Middle frontal gyrus (tissue), 1 donor: ENCODE results near the gene GRM4.

Experiments
- DNase-seq: peaks from one replicate; pipeline ENCODE4 v3.0.0-alpha.2; 2015; ENCODE audit warnings: low spot score; ENCODE audit errors: extremely low spot score

The GRM4 gene

GRCh38 chr6:33999567-33999966, 146.3 kb downstream of the GRM4 start:
- no peak for DNase-seq

GRCh38 chr6:33998660-33999059, 147.2 kb downstream of the GRM4 start:
- DNase-seq = no peak

DNA sequence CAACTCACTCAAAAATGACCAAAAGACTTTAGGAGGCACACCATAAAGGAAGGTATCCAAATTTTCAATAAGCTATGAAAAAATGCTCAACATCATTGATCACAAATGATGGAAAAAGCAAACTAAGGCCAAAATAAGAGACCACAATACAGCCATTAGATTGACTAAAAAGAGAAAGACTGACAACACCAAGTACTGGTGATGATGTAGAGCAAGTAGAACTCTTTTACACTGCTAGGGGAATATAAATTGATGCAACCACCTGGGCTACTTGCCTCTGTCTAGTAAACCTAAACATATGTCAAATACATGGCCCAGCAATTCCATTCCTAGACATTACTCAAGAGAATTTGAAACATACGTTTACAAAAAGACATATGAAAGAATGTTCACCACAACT, 148.6 kb downstream of the GRM4 start:
- DNase-seq = no peak

DNA sequence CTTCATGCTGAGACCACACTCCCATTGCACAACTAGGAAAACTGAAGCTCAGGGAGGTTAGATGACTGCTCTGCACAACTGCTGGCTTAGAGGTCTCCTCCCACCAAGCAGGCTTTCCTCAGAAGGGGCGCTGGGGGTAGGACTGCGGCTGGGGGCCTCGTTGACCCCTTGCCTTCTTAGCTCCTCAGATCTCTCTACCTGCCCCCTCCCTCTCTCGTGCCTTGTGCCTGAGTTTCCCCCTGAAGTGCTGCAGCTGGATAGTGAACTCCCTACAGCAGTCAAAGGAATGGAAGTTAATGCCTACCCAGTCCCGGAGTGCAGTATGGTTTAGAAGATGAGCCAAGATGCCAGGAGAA, 149.8 kb downstream of the GRM4 start:
- DNase-seq = no peak

GRCh38 chr6:33995309-33996119, 150.4 kb downstream of the GRM4 start:
- DNase-seq = no peak

GRCh38 chr6:33994472-33995308, 151.2 kb downstream of the GRM4 start:
- DNase-seq = no peak

GRCh38 chr6:33993653-33994471, 152.0 kb downstream of the GRM4 start:
- DNase-seq = no peak

- no peak for DNase-seq
These were observed 152.8 kb downstream of the GRM4 start for GRCh38 chr6:33993091-33993490.

DNA sequence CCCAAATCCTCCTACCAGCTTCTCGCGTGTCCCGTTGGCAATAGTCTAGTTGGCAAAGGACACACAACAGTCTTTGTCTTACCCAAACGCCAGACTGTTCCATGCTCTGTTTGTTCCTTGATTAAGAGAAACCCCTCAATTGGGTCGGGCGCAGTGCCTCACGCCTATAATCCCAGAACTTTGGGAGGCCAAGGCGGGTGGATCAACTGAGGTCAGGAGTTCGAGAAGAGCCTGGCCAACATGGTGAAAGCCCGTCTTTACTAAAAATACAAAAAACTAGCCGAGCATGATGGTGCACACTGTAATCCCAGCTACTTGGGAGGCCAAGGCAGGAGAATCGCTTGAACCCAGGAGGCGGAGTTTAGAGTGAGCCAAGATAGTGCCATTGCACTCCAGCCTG, 153.7 kb downstream of the GRM4 start:
- no peak for DNase-seq

DNA sequence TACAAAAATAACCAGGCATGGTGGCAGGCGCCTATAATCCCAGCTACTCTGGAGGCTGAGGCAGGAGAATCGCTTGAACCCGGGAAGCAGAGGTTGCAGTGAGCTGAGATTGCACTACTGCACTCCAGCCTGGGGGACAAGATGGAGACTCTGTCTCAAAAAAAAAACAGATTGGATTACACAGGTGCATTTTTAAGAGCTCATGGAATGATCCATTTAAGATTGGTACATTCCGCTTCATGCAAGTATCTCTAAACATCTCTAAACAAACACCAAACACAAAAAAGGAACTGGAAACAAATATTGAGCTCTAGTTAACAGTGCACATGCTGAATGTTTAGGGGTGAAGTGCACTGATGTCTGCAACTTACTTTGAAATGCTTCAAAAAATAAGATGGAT, 154.3 kb downstream of the GRM4 start:
- no peak for DNase-seq

- no peak for DNase-seq
These were observed 155.8 kb downstream of the GRM4 start for GRCh38 chr6:33990061-33990541.

- DNase-seq = no peak
These were observed 156.7 kb downstream of the GRM4 start for GRCh38 chr6:33989016-33989854.

DNA sequence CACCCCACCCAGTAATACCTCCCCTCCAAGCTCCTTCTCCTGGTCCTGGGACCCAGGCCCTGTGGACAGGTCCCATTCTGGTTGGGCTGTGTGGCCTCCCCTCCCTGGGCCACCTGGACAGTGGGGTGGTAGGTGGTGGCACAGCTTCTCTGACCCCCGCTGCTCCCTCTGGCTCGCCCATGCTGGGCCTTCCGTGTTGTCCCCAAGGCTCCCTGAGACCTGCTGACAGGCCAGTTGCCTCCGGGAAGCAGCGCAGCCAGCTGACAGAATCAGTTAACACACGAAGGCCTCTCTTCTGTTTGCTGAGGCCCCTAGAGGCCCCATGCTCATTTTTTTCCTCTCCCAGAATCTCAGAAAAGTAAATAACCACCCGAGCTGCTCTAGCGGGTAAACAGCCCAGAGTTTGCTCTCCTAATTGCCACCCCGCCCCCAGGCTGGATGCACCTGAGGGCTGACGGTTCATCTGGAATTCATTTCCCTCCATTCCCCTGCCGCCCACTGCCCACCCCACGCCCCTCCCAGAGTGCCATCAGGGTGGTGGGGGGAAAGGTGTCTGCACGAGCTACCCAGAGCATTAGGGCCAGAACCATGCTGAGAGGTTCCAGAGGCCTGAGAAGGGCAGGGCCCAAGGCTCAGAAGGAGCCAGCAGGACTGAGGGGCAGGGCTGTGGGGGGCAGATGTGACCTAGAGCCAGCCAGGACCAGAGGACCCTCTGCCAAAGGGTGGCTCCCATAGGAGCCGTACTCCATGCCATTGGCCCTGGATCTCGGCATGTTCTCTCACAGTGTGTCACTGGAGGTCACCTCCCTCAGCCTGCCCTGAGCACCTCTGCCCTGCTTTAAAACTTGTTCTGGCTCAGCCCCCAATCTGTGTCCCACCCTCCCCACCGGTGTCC, 157.5 kb downstream of the GRM4 start:
- no peak for DNase-seq

- no peak for DNase-seq
These were observed 158.3 kb downstream of the GRM4 start for GRCh38 chr6:33987531-33988021.

- no peak for DNase-seq
These were observed 159.9 kb downstream of the GRM4 start for GRCh38 chr6:33985947-33986346.

- no peak for DNase-seq
These were observed 160.6 kb downstream of the GRM4 start for GRCh38 chr6:33985313-33985751.

DNA sequence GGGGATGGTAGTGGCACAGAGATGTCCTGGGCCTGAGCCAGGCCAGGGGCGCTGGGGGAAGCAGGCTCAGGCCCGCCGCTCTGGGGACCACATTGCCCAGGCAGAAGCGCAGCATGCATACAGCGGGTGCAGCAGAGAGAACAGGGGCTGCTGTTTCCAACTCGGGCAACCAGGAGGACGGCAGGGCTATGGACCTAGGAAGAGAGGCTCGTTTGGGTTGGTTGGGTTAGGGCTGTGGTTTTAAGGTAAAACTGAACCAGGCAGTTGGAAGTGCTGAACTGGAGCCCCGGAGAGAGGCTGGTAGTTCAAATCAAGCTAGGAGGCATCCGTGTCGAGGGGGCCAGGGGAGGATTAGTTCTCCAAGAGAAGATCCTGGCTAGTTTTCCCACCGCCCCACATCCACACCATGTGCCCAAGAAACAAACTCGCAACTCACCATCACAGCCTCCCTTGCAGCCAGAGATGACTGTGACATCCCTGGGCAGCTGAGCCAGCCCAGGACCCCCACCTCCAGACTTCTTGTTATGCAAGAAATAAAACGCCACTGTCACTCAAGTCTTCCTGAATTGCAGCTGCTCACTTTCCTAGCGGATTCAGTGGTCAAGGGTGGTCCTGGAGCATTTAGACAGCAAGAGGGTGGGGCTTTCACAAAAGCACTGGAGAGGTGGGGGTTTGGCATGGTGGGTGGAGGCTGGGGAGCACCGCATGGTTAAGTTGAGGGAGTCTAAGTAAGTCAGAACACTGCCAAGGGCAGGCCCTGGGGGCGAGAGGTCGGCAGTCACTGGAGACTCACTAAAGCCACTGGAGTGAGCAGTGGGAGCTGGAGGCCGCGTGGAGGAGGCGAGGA, 161.2 kb downstream of the GRM4 start:
- DNase-seq = no peak

DNA sequence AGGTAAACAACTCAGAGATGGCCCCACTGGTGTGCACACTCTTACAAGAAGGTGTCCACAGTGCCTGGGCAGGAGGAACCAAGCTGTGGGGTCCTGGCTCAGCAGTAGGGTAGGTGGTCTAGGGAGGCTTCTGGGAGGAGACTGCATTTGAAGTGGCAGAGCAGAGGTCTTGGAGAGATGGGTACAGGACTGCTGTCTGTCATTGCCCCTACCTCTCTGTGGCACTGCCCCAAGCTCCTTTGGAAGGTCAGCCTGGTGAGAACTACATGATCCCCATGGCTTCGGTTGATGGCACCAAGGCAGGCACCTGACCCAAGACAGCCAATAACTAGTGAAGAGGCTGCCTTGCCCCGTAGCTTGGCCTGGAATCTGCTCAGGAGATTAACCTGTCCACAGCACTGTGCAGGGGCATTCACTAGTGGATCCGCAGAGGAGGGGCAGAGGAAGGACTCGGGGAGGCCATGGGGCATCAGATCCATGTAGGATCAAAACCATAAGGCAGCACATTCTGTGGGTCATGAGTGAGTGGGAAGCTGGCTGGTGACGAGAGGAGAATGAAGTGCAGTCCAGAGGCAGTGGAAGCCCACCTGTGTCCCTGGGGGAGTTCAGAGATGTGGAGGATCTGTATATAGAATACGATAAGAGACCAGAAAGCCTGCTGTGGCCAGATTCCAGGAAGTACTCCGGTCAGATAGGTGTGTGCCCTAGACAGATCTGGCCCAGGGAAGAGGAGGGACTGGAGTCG, 162.0 kb downstream of the GRM4 start:
- DNase-seq = no peak
